ENCODE results near the gene ITGA6. TPM values are rescaled to one million over a fixed set of nuclear protein-coding genes. Genes with fewer than 3 reads are reported as not detected.

The ITGA6 gene
- total RNA-seq, 5 donors from 2014 or later (not counting 1 experiment from before 2014, with no cell fraction given), result 50.7 to 188 (median 80.9) TPM

DNA sequence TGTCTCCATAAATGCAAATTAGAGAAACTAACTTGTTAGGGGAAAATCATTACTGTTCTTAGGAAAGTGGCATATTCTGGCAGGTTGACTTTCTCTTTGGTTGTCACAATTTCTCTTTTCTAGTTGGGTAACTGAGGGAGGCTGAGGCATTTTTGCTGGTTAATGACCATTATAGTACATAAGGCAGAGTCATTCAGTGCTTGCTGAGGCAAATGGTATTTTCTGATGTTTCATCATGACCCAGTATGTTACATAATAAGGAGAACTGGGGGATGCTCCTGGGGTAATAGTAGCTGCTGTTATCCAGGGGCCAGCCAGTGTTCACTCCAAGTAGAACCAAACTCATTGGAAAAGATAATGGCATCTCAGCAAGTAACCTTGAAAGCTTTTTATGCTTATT is 62.3 kb downstream of the ITGA6 start:
- no peak for ATAC-seq (replicated peaks in 1 of 4)
- POLR2A ChIA-PET, result no interaction called here

DNA sequence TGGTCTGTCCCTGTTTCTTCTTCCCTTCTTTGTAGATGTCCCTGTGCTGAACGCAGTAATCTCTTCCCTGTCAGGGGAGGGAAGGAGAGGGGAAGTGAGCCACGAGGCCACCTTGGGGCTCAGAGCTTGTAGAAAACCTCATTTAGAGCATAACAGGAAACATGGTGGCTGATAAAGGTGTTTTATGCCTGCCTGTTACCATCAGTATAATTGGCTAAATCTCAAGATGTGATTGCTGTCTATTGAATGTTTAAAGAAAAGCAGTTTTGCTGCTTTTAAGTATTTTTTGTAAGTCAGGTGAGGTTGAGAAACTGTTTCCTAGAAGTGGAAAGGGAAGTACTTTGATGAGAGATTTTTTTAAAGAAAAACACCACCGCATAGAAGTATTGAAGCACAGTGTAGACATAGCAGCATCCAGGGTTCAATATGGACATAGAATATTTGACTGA is 68.8 kb downstream of the ITGA6 start:
- peak overlapping the region; percentile 73 for H3K27ac ChIP-seq (ENCODE audit: low read length)
- Mint-ChIP-seq H3K27ac (peak overlapping the region; percentile 97 to 99), H3K36me3 (peaks cover 61% of the 10 kb centered on the region), H3K4me1 (peaks cover 79 to 86% (median 81%) of the 10 kb centered on the region in 3 donors), H3K27me3 (no peaks in the 10 kb centered on the region), H3K9me3 (no peaks in the 10 kb centered on the region), H3K4me3 (peak overlapping the region; percentile 64 to 72 (median 66))
- no peaks in the 10 kb centered on the region for H3K27me3 ChIP-seq (replicated peaks in 1 of 2; ENCODE audit: control insufficient read depth in 2 of 2, extremely low read depth in 1 of 2, insufficient read depth in 2 of 2, low read length in 1 of 2)
- peaks cover 39 to 64% of the 10 kb centered on the region in 2 experiments for H3K4me1 ChIP-seq (ENCODE audit: control insufficient read depth in 1 of 2, extremely low read depth in 1 of 2, insufficient read depth in 2 of 2, low read length in 2 of 2)
- ATAC-seq (replicated peaks in 1 of 4) (peak; percentile 94 to 95 (median 94)), DNase-seq (peak in 33 of 35 experiments; percentile 7 to 80 (median 52))
- no peaks in the 10 kb centered on the region for H3K9me3 ChIP-seq
- peaks cover 5 to 77% of the 10 kb centered on the region in 2 donors for H3K36me3 ChIP-seq (ENCODE audit: control insufficient read depth in 2 of 2, extremely low read depth in 1 of 2, insufficient read depth in 1 of 2, low read length in 1 of 2)
- POLR2A ChIA-PET, result interaction anchor here in 1 of 2 donors (0.6 kb wide), 1 partner anchor 61 kb away, joined by 7 read pairs; no protein-coding TSS in a partner anchor
- CTCF ChIA-PET, result interaction anchor here in 1 of 2 donors (1.4 to 1.6 kb wide), 2 partner anchors 35 to 328 kb away, joined by 3 to 6 read pairs; no protein-coding TSS in a partner anchor
- whole genome bisulfite sequencing (ENCODE audit: insufficient coverage), result no CpG with 5 or more reads among the region's 3 CpGs
- no peak overlapping the region for H3K4me3 ChIP-seq (ENCODE audit: control insufficient read depth in 1 of 2, extremely low read depth in 1 of 2, low read length in 1 of 2)

More for the DNA sequence above, 62.3 kb downstream of the ITGA6 start:
- no peaks in the 10 kb centered on the region for H3K9me3 Mint-ChIP-seq
- Histone ChIP-seq H3K36me3 (ENCODE audit: control insufficient read depth in 2 of 2, extremely low read depth in 1 of 2, insufficient read depth in 1 of 2, low read length in 1 of 2) (peaks cover 4 to 94% of the 10 kb centered on the region in 2 donors), H3K27ac (ENCODE audit: low read length) (no peak overlapping the region), H3K27me3 (replicated peaks in 1 of 2; ENCODE audit: control insufficient read depth in 2 of 2, extremely low read depth in 1 of 2, insufficient read depth in 2 of 2, low read length in 1 of 2) (no peaks in the 10 kb centered on the region), H3K4me3 (ENCODE audit: control insufficient read depth in 1 of 2, extremely low read depth in 1 of 2, low read length in 1 of 2) (no peak overlapping the region), H3K4me1 (ENCODE audit: control insufficient read depth in 1 of 2, extremely low read depth in 1 of 2, insufficient read depth in 2 of 2, low read length in 2 of 2) (peaks cover 18 to 24% of the 10 kb centered on the region in 2 experiments), H3K9me3 (no peaks in the 10 kb centered on the region)
- DNase-seq, result no peak
- H3K4me1 Mint-ChIP-seq, result peaks cover 64 to 76% (median 65%) of the 10 kb centered on the region in 3 donors
- no peaks in the 10 kb centered on the region for H3K27me3 Mint-ChIP-seq
- CTCF ChIA-PET, result interaction anchor here in 1 of 2 donors (1.0 kb wide), 1 partner anchor 28 kb away, joined by 3 read pairs; no protein-coding TSS in a partner anchor
- peak overlapping the region; percentile 78 to 97 for H3K27ac Mint-ChIP-seq
- no peak overlapping the region for H3K4me3 Mint-ChIP-seq
- peaks cover 79% of the 10 kb centered on the region for H3K36me3 Mint-ChIP-seq

DNA sequence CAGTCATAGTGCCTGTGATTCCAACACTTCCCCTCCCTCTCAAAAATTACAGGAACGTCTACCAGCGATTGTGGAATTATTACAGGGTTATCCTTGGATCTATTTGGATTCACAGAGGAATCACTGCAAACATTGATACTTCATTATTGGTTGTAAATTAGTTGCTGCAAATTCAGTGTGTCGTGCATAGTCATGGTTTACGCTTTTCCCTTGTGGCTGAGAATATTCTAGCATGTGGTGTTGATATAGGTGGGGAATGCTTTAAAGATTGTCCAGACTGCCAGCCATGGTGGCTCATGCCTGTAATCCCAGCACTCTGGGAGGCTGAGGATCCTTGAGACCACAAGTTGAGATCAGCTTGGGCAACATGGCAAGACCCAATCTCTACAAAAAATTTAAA is 79.8 kb downstream of the ITGA6 start:
- Mint-ChIP-seq H3K9me3 (peaks cover 0 to 5% (median 3%) of the 10 kb centered on the region in 3 donors), H3K4me3 (no peak overlapping the region), H3K36me3 (peaks cover 46% of the 10 kb centered on the region), H3K4me1 (peaks cover 38 to 80% (median 60%) of the 10 kb centered on the region in 3 donors), H3K27ac (peak overlapping the region in 1 of 2 donors; percentile 73), H3K27me3 (no peaks in the 10 kb centered on the region)
- Histone ChIP-seq H3K27me3 (replicated peaks in 1 of 2; ENCODE audit: control insufficient read depth in 2 of 2, extremely low read depth in 1 of 2, insufficient read depth in 2 of 2, low read length in 1 of 2) (no peaks in the 10 kb centered on the region), H3K36me3 (ENCODE audit: control insufficient read depth in 2 of 2, extremely low read depth in 1 of 2, insufficient read depth in 1 of 2, low read length in 1 of 2) (peaks cover 0 to 38% of the 10 kb centered on the region in 2 donors), H3K9me3 (peaks cover under 1% of the 10 kb centered on the region), H3K4me3 (ENCODE audit: control insufficient read depth in 1 of 2, extremely low read depth in 1 of 2, low read length in 1 of 2) (no peak overlapping the region), H3K27ac (ENCODE audit: low read length) (no peak overlapping the region), H3K4me1 (ENCODE audit: control insufficient read depth in 1 of 2, extremely low read depth in 1 of 2, insufficient read depth in 2 of 2, low read length in 2 of 2) (peaks cover 5 to 17% of the 10 kb centered on the region in 2 experiments)
- POLR2A ChIA-PET, result no interaction called here
- ATAC-seq (replicated peaks in 1 of 4) (no peak), DNase-seq (no peak)
- CTCF ChIA-PET, result interaction anchor here in 1 of 2 donors (0.5 kb wide), 1 partner anchor 299 kb away, joined by 3 read pairs; no protein-coding TSS in a partner anchor
- WGBS (ENCODE audit: insufficient coverage), result 100% methylated on average over 1 of the region's 4 CpGs

DNA sequence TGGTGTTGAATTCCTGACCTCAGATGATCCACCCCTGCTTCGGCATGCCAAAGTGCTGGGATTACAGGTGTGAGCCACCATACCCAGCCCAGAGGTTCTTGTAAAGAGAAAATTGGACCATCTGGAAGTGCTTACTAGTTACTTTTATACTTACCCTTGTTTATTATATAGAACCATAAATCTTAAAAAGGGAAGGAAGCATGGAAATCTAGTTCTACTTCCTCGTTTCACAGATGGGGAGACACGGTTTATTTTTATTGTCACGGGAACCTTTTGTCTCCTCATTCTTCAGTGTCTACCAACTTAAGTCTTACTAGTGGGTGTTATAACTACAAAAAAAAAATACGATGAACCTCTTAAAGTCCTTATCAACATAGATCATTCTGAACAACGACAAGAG is 82.7 kb downstream of the ITGA6 start:
- H3K36me3 ChIP-seq (ENCODE audit: control insufficient read depth in 2 of 2, extremely low read depth in 1 of 2, insufficient read depth in 1 of 2, low read length in 1 of 2), result peaks cover 5 to 16% of the 10 kb centered on the region in 2 donors
- peaks cover 38% of the 10 kb centered on the region for H3K36me3 Mint-ChIP-seq
- H3K4me3 Mint-ChIP-seq, result peak overlapping the region in 2 of 3 donors; percentile 48 to 63
- DNase-seq, result no peak
- H3K27me3 Mint-ChIP-seq, result no peaks in the 10 kb centered on the region
- H3K27ac ChIP-seq (ENCODE audit: low read length), result no peak overlapping the region
- no peaks in the 10 kb centered on the region for H3K27me3 ChIP-seq (replicated peaks in 1 of 2; ENCODE audit: control insufficient read depth in 2 of 2, extremely low read depth in 1 of 2, insufficient read depth in 2 of 2, low read length in 1 of 2)
- H3K4me3 ChIP-seq (ENCODE audit: control insufficient read depth in 1 of 2, extremely low read depth in 1 of 2, low read length in 1 of 2), result no peak overlapping the region
- WGBS (ENCODE audit: insufficient coverage), result no CpG with 5 or more reads among the region's 6 CpGs
- H3K9me3 Mint-ChIP-seq, result peaks cover 0 to 26% (median 21%) of the 10 kb centered on the region in 3 donors
- POLR2A ChIA-PET, result no interaction called here
- peak in 2 of 4 experiments; percentile 15 to 20 for ATAC-seq (replicated peaks in 1 of 4)
- peak overlapping the region; percentile 54 to 71 for H3K27ac Mint-ChIP-seq
- H3K4me1 ChIP-seq (ENCODE audit: control insufficient read depth in 1 of 2, extremely low read depth in 1 of 2, insufficient read depth in 2 of 2, low read length in 2 of 2), result peaks cover 5 to 15% of the 10 kb centered on the region in 2 experiments
- CTCF ChIA-PET, result interaction anchor here (0.6 to 0.7 kb wide), 2 partner anchors 64 to 1691 kb away, joined by 3 to 4 read pairs; no protein-coding TSS in a partner anchor
- H3K4me1 Mint-ChIP-seq, result peaks cover 35 to 64% (median 50%) of the 10 kb centered on the region in 3 donors
- H3K9me3 ChIP-seq, result peaks cover 2% of the 10 kb centered on the region

DNA sequence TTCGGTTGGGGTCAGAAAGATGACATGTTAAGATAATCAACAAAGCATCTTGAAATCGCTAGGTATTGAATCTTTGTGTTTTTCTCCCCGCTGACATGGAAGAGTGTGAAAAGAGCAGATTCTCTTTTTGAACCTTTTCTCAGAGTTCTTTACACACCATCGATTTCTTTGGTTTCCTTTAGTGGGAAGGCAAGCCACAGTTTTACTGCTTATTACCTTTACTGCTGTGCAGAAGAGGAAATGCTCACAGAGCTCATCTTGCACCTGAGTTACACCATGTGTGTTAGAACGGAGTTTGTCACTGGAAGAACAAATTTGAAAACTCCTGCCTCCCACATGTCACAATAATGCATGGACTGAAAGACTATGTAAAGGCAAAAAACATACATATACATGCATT is 83.2 kb downstream of the ITGA6 start:
- Histone ChIP-seq H3K4me1 (ENCODE audit: control insufficient read depth in 1 of 2, extremely low read depth in 1 of 2, insufficient read depth in 2 of 2, low read length in 2 of 2) (peaks cover 5 to 15% of the 10 kb centered on the region in 2 experiments), H3K36me3 (ENCODE audit: control insufficient read depth in 2 of 2, extremely low read depth in 1 of 2, insufficient read depth in 1 of 2, low read length in 1 of 2) (peaks cover 5 to 16% of the 10 kb centered on the region in 2 donors), H3K27ac (ENCODE audit: low read length) (no peak overlapping the region), H3K27me3 (replicated peaks in 1 of 2; ENCODE audit: control insufficient read depth in 2 of 2, extremely low read depth in 1 of 2, insufficient read depth in 2 of 2, low read length in 1 of 2) (no peaks in the 10 kb centered on the region), H3K4me3 (ENCODE audit: control insufficient read depth in 1 of 2, extremely low read depth in 1 of 2, low read length in 1 of 2) (peak overlapping the region in 1 of 2 donors; percentile 32), H3K9me3 (peaks cover 2% of the 10 kb centered on the region)
- peaks cover 35 to 60% (median 47%) of the 10 kb centered on the region in 3 donors for H3K4me1 Mint-ChIP-seq
- H3K27ac Mint-ChIP-seq, result peak overlapping the region; percentile 54 to 71
- CTCF ChIA-PET, result interaction anchor here in 1 of 2 donors (0.6 kb wide), 1 partner anchor 1692 kb away, joined by 3 read pairs; no protein-coding TSS in a partner anchor
- POLR2A ChIA-PET, result interaction anchor here (0.5 to 0.6 kb wide), 2 partner anchors 460 to 618 kb away, joined by 4 to 6 read pairs; no protein-coding TSS in a partner anchor
- ATAC-seq (replicated peaks in 1 of 4) (peak; percentile 57 to 79 (median 75)), DNase-seq (peak in 1 of 35 experiments; percentile 21)
- no CpG with 5 or more reads among the region's 5 CpGs for WGBS (ENCODE audit: insufficient coverage)
- H3K27me3 Mint-ChIP-seq, result no peaks in the 10 kb centered on the region
- H3K4me3 Mint-ChIP-seq, result peak overlapping the region in 2 of 3 donors; percentile 48 to 63
- H3K36me3 Mint-ChIP-seq, result peaks cover 38% of the 10 kb centered on the region
- peaks cover 0 to 26% (median 25%) of the 10 kb centered on the region in 3 donors for H3K9me3 Mint-ChIP-seq

DNA sequence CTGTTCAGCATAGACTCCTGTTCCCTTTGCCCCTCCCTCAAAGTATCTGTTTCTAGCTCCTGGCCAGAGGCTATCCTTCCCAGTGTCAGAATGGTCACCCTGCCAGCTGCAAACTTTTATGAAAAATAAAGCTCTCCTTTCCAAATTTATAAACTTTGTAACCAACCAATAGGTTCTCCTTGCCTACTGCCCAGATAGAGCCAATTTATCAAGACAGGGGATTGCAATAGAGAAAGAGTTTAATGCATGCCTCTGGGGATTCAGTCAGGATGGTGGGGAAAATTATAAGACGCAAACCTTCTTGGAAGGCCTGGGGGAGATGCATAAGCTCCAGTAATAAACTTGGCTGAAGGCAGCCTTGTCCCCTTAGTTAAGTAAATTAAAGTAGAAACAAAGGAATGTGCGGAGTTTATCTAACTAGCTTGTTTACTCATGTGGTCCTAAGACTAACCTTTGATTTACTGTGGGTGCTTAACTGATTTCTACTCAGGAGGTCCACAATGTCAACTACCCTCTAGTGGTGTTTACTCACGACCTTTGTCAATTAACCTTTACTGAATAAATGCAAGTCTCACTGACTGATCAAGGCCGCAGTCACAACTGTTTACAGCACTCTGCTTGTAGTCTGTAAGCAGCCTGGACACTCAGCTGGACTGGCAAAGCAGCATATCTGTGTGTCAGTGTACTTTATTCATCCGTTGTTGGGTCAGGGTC is 85.6 kb downstream of the ITGA6 start:
- H3K4me1 Mint-ChIP-seq, result peaks cover 34 to 41% (median 36%) of the 10 kb centered on the region in 3 donors
- H3K4me3 Mint-ChIP-seq, result no peak overlapping the region
- H3K27me3 Mint-ChIP-seq, result no peaks in the 10 kb centered on the region
- no peak for DNase-seq
- ChIA-PET CTCF (interaction anchor here in 1 of 2 donors (0.6 kb wide), 1 partner anchor 1380 kb away, joined by 5 read pairs; no protein-coding TSS in a partner anchor), POLR2A (no interaction called here)
- WGBS (ENCODE audit: insufficient coverage), result 69% methylated on average over 4 of the region's 5 CpGs
- peaks cover 6 to 33% (median 27%) of the 10 kb centered on the region in 3 donors for H3K9me3 Mint-ChIP-seq
- peaks cover 5 to 7% of the 10 kb centered on the region in 2 donors for H3K36me3 ChIP-seq (ENCODE audit: control insufficient read depth in 2 of 2, extremely low read depth in 1 of 2, insufficient read depth in 1 of 2, low read length in 1 of 2)
- H3K27ac ChIP-seq (ENCODE audit: low read length), result no peak overlapping the region
- H3K36me3 Mint-ChIP-seq, result peaks cover 22% of the 10 kb centered on the region
- no peak overlapping the region for H3K4me3 ChIP-seq (ENCODE audit: control insufficient read depth in 1 of 2, extremely low read depth in 1 of 2, low read length in 1 of 2)
- H3K9me3 ChIP-seq, result peaks cover 2% of the 10 kb centered on the region
- H3K4me1 ChIP-seq (ENCODE audit: control insufficient read depth in 1 of 2, extremely low read depth in 1 of 2, insufficient read depth in 2 of 2, low read length in 2 of 2), result peaks cover 5 to 15% of the 10 kb centered on the region in 2 experiments
- peak overlapping the region in 1 of 2 donors; percentile 44 for H3K27ac Mint-ChIP-seq
- H3K27me3 ChIP-seq (replicated peaks in 1 of 2; ENCODE audit: control insufficient read depth in 2 of 2, extremely low read depth in 1 of 2, insufficient read depth in 2 of 2, low read length in 1 of 2), result no peaks in the 10 kb centered on the region
- ATAC-seq (replicated peaks in 1 of 4), result no peak

All from T-cell (primary cell).